Smooth muscle cell of the pulmonary artery (primary cell): Measurements from ENCODE around the gene TIMMDC1. TPM values are rescaled to one million over a fixed set of nuclear protein-coding genes. Genes with fewer than 3 reads are reported as not detected.

Experiments used
- total RNA-seq: library from RNA; depleted of rRNA; stranded (reverse); fragments of >200 nt; gene quantifications from 2 replicates; pipeline ENCODE4 v1.2.3, GENCODE V29; 2014

Gene TIMMDC1
- total RNA-seq: 59.0 and 65.6 TPM in 2 replicates

DNA sequence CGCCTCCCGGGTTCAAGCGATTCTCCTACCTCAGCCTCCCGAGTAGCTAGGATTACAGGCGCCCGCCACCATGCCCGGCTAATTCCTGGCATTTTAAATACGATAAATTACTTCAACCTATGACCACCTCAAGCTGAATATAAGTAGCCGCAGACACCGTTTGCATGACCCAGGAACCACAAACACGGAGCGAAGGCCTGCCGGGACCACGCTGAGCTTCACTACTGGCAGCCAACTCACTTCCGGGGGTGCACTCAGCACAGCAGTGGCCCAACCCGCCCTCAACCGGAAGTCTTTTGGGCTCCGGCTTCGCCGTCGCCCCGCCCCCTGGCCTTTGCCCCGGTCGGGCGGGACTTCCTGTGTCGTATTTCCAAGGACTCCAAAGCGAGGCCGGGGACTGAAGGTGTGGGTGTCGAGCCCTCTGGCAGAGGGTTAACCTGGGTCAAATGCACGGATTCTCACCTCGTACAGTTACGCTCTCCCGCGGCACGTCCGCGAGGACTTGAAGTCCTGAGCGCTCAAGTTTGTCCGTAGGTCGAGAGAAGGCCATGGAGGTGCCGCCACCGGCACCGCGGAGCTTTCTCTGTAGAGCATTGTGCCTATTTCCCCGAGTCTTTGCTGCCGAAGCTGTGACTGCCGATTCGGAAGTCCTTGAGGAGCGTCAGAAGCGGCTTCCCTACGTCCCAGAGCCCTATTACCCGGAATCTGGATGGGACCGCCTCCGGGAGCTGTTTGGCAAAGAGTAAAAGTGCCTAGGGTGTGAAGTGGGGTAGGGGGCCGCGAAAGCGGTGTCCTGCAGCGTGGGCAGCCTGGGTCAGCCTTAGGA lies at the start of gene TIMMDC1:
Gene TIMMDC1, plus strand, starts transcription at position 362 of the 826 bp plus-strand sequence. Its CDS starts 187 bp downstream, at position 549.

DNA sequence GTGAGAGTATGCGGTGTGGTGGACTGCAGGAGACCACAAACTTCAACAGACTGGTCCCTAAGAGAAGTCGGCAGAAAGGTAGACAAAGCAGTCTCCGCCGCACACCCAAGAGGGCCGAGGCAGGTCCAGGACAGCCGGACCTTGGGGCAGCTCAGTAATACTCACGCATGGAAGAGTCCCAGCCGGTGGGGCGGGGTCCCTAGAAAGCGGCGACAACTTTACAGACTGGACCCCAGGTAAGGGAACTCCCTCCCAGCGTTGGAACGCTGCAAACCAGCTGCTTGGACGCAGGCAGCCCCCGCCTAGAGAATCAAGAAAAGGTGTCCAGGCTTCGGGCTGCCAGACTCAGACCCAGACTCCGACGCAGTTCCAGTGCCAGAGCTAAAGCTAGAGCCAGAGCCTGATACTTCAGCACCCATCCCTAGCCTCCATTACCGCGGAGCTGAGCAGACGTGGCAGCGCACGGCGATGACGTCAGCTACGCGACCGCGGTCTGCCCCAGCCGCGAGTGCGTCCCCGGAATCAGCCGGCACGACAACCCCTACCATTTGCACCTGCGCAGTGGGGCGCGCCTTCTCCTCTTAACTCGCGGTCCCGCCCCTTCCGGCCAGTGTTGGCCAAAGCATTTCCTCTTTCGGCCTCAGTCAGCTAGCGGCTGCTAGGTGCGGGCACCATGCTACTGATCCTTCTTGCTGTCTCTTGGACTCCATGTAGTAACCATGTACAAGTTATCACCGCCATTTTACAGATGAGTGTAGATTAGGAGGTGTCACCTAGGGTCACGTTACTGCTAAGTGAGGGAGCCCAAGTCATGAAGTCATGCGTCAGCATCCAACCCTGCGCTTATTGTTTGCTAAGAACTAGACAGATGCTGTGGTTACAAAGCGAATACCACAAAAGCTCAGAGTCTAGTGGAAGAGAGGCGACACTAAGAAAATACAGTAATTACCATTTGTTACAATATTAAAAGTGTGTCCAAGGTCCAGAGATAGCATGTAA lies 34.9 kb upstream of the TIMMDC1 start, which contains the start of gene TMEM39A:
Gene TMEM39A, minus strand, starts transcription at position 445 of the 999 bp plus-strand sequence. CDS start 1,541 bp downstream, outside the sequence.

GRCh38 chr3:119559441-119559963 lies 61.2 kb downstream of the TIMMDC1 start, which contains the start of gene CD80:
TSS of gene CD80 (minus strand) at chr3:119559614. CDS start at chr3:119557728, 1,886 bp downstream.

Other genes with a start within 250 kb of the TIMMDC1 start
- 9.8 and 16.9 TPM in 2 replicates for gene ARHGAP31, start 204.2 kb upstream of the TIMMDC1 start, total RNA-seq
- gene TMEM39A, start 34.9 kb upstream of the TIMMDC1 start, total RNA-seq: 80.6 and 99.4 TPM in 2 replicates
- gene POGLUT1, start 29.6 kb upstream of the TIMMDC1 start, total RNA-seq: 21.4 and 22.2 TPM in 2 replicates
- not detected in 2 replicates for gene CD80, start 61.1 kb downstream of the TIMMDC1 start, total RNA-seq
- 4.5 and 4.8 TPM in 2 replicates for gene ADPRH, start 80.9 kb downstream of the TIMMDC1 start, total RNA-seq
- 0.13 and 0.30 TPM in 2 replicates for gene PLA1A, start 99.3 kb downstream of the TIMMDC1 start, total RNA-seq
- gene POPDC2, start 162.0 kb downstream of the TIMMDC1 start, total RNA-seq: 0.23 and 0.33 TPM in 2 replicates
- 18.1 TPM in 2 replicates for gene COX17, start 178.9 kb downstream of the TIMMDC1 start, total RNA-seq
- 0.59 and 0.72 TPM in 2 replicates for gene CFAP91, start 204.5 kb downstream of the TIMMDC1 start, total RNA-seq